Dedifferentiated amniotic fluid mesenchymal stem cell (primary cell): Measurements from ENCODE around the gene CACHD1.
A peak's percentile ranks its signal among the peaks of the same experiment; 100 is the strongest.

Source experiments
- DNase-seq: peaks from one replicate; pipeline ENCODE4 v3.0.0-alpha.2; 2016; ENCODE audit errors: extremely low spot score

CACHD1 gene

DNA sequence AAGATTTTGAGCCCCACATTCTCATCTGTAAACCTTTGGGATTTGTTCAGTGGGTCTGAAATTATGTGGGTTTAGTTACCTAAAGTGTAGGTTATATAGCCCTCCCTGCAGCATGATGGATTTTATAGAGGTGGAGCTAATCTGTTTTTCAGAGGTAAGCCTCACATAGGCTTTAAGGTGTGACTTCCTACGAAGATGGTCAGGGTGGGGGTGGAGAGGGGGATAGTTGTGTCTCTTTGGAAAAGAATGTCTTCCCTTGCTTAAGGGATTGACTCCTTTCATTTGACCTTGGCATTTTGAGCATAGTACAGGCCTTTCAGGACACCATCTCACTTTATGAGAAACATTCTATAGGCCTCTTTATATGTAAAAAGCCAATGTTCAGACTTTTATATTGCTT is 3.4 kb downstream of the CACHD1 start:
- DNase-seq: no peak

DNA sequence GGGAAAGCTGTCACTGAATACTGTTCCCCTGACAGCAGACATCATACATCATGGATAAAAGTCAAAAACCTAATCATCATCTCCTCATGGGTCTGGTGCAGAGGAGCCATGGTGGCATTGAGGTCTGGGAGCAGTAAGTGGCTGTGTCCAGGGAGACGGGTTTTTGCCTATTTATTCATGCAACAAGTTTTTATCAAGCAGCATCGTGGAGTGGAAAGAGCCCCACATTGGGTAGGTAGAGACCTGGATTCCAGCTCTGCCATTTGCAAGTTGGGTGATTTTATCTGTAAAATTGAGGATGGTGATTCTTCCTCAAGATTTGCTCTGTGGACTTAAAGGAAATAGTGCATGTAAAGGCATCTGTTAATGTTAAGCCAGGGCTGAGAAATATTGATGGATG is 4.2 kb downstream of the CACHD1 start:
- no peak for DNase-seq

DNA sequence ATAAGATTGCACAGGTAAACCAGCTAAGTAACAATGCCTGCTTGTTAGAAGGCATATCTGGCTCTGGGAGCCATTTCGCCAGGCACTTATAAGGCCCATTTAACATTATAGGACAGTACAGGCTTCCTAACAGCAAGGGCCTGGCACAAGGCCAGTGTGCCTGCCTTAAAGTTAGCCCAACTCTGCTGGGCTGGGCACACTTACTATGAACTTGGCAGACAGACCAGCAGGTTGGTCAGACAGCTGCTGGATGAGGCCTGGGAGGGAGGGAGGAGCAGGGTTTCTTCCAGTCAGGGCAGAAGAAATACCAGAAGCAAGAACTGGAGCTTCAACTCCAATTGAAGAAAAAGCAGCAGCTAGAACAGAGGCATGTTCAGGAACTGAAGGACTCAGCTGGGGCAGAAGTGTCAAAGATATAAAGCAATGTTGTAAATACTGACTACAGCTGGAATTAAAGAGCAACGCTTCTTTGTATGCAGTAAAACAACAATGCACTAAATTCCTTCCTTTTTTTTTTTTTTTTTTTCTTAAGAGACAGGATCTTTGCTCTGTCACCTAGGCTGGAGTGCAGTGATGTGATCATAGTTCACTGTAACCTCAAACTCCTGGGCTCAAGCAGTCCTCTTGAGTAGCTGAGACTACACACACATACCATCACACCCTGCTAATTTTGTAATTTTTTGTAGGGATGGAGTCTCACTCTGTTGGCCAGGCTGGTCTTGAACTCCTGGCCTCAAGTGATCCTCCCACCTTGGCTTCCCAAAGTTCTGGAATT is 4.9 kb downstream of the CACHD1 start:
- no peak for DNase-seq

DNA sequence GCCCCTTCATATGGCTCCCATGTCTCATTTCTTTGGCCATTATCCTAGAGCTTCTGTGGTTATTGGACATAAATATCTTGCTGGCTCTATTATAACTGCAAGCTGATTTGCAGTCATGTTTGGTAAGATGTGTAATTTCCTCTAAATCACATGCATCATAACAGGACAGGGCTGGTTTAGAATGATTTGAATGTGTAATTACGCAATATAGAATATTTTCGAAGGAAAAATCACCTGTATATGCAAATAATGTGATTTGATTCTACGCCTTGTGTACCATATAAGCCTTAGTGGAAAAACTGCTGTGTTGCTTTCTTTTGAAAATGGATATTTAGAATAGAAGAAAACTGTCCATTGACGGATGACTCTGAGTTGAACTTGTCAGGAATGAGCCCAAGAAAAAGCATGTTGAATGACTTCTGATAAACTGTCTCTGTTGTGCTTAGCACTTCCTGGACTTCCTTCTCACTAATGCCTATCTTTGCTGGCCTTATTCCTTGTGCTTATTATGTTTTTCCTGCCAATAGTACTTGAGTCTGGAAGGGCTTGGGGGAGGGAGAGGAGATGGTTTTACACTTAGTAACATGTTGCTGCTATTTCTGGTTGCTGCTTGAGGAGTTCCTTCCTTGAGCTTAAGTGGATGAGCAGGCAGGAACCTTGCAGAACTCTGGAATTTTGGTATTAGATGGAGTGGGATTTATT is 6.5 kb downstream of the CACHD1 start:
- peak; percentile 58 for DNase-seq

DNA sequence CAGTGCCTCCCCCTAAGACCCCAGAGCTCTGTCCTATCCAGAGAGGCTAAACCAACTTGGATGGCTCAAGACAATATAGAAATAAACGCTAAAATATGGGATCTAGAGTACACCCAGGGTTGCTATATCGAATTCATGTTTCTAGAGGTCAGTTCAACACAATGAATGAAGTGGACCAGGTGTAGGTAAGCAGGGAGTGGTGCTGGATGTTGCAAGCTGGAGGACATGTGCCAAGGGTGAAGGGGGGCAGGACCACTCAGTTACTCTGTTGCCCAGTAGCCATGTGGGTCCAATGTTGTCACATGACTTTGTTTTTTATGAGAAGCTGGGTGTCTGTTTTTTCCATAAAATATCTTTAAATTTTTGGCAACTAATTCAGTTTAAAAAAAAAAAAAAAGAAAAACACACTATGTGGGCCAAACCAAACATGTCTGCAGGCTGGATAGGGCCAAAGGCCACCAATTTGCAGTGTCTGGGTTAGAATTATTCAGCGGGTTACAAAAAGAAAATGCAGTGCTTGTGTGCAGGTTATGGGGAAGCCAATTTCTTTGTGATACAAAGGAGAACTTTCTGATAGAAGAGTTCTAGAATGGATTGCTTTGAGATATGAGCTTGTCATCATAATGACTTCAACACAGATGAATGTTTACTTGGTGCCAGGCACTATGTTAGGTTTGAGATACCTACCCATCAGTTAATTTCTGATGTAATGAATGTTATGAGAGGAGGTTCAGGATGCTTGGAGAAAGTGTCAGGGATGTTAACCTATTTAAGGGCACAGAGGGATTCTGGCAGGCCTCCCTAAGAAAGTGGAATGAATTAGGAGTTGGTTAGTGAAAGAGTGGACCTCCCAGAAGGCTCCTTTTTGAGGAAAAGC is 8.9 kb downstream of the CACHD1 start:
- no peak for DNase-seq

DNA sequence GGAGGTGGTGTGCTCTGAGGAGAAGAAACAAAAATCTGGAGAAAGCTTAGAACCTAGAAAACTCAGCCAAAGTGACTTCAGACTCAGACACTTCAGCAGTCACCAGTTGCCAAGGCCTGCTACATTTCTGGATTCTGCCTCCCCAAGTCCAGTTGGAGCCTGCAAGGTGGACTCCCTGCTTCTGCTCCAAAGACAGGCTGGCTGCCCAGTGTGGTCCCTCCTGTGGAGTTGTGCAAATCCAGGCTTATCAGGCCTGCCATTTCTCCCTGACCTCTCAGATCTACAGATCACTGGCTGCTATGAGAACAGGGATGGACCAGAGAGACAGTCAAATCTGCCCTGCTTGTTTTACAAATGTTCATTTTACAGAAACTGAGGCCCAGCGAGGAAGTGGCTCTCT is 9.9 kb downstream of the CACHD1 start:
- DNase-seq: no peak

DNA sequence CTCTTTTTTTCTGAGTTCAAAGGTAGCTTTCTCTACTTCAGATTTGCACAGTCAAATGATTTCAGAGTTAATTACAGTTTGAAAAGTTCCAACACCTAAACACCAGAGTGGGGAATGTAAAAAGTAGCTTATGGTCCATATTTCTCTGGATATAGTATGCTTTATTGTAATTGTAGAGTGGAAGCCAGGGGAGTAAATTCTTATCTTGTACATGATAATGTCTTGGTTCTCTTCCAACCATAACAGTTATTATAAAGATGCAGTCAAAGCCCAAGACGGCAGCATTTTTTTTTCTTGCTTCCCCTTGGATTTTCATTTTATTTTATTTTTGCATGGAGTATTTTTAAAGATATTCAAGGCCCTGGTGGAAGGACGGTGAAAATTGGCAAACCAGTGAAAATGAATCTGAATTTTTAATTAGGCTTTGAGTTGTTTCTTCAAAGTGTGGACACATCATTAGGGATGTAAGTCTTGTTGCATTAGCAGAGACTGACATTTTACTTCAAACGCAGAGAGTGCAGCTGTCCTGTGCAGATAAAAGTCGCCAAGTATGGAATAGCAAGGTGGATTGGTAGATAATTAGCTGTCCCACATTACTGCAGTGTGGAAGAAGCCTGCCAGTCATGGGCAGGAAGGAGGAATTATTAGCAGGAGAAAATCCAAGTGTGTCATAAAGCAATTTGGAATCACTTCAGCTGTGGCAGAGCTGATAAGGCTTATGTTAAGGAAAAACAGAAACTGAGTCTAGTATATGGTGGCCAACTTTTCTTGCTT is 11.3 kb downstream of the CACHD1 start:
- no peak for DNase-seq

DNA sequence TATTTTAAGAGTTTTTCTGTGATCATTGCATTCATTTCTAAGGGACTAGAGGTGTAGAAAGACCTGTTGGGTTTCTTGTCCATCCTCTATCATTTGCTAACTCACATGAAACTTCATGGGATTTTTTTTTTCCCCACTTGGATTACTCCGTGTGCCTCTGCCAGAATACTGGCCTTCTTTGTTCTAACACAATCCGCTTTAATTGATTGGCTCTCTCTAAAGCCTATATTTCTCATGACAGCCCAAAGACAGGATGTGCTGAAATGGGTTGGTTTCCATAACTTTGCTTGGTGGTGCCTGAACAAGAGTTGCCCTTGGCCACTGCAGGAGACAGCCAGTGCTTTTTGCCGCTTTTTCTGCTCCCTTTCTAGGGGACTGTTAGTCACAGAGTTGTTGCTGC is 12.2 kb downstream of the CACHD1 start:
- no peak for DNase-seq

DNA sequence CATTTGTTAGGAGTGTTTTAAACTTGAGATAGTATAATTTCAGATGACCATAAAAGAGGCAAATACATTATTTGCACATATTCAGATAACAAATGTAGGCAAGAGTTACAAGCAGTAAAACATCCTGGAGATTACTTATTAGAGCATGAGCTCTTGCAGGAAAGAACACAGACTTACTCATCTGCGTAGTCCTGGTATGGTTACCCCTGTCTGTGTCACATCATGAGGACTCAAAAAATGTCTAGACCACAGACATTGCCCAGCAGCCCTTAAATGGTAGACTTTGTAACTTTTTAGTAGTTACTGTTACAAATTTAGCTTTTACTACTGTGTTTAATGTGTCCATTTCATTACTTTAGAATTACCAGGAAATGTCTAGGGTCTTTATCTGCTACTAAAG is 12.8 kb downstream of the CACHD1 start:
- no peak for DNase-seq

DNA sequence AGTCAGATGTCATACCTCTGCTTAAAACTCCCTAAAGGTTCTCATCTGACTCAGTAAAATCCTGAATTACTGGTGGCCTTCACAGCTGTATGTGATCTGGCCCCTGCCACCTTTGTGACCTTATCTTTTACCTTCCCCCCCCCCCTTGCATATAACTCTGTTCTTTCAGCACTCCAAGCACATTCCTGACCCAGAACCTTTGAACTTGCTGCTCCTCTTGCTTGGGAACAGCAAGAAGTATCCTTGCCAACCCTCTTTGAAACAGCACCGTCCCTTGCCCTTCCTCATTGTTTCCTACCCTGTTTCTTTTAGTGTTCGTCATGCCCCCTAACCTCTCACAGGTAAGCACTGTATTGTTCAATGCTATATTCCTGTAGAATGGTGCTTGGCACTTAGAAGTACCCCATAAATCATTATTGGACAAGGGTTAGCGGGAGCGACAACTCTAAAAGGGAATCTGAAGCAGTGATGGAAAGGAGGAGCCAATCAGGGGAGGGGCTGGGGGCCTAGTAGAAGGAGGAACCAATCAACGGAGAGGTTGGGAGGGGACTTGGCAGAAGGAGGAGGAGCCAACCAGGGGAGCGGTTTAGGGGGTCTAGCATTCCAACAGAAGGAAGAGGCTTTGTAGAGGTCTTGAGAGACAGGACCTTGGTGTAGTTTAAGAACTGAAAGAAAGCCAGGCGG is 13.9 kb downstream of the CACHD1 start:
- DNase-seq: no peak

DNA sequence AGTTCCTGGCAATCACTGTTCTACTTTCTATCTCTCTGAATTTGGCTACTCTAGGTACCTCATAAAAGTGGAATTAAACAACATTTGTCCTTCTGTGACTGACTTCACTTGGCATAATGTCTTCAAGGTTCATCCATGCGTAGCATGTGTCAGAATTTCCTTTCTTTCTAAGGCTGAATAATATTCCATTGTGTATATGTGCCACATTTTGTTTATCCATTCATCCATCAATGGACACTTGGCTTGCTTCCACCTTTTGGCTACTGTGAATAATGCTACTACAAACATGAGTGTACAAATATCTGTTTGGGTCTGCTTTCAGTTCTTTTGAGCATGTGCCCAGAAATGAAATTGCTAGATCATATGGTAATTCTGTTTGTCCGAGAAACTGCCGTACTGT is 14.7 kb downstream of the CACHD1 start:
- DNase-seq: no peak

DNA sequence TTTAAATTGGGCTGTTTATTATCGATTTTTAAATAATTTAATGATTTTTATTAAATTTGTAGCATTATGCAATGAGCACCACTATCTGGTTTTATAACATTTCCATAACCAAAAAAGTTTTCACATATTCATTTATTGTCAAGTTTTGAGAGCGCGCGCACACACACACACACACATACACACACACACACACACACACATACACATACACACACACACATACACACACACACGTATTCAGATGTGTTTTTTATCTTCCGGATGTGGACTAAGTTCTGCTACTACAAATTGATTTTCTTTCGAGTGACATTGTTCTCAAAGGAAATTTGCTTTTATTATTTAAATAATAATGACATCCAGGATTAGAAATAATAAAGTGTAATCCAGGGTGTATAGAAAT is 16.3 kb downstream of the CACHD1 start:
- DNase-seq: no peak

DNA sequence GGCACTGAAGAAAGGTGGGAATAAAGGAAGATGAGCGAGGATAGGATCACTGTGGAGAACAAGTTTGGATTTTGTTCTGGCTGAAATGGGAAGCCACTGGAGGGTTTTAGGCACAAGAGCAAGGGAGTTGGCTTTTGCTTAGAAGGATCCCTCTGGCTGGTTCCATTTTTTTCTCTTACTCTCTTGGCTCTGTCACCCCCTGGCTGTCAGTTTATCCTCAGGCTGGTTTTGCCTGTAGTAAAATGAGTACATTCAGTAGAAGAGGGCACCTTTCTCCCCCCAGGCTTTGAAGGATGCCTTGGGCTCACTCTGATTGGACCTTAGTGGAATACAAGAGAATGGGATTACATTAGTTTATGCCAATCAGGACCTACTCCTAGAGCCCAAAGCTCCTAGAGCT is 17.1 kb downstream of the CACHD1 start:
- no peak for DNase-seq

DNA sequence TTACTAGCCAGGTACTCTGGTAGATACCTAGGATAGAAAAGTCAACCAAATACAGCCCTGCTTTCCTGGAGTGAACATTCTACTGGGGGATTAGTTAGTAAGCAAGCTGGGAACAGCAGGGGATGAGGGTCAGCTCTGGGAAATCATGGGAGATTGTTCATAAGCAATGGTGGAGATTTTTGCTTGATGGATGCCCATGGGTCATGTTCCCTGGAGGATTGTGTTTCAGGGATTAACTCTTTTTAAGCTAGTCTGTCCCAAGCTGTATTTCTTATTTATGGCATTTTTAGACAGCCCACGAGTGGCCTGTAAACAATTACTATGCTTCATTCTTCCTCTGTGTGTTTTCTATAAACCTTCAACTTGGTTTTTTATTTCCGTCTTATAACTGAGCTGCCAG is 18.9 kb downstream of the CACHD1 start:
- DNase-seq: no peak

DNA sequence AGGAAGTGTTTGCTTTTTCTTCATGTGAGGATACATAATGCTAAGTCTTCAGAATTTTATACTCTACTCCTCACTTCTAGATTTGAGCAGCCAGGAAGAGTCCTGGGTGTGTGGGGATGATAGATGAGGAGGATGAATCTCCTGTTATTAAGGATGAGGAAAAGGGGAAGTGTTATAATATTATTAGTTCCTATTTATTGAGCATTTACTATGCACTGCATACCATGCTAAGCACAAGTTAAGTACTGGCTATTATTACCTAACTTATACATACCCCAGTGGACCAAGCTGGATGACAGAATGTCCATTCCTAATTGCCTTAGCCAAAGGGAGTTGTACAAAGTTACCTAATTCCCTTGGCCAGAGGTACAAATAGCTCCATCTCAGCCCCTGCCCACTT is 19.8 kb downstream of the CACHD1 start:
- no peak for DNase-seq

DNA sequence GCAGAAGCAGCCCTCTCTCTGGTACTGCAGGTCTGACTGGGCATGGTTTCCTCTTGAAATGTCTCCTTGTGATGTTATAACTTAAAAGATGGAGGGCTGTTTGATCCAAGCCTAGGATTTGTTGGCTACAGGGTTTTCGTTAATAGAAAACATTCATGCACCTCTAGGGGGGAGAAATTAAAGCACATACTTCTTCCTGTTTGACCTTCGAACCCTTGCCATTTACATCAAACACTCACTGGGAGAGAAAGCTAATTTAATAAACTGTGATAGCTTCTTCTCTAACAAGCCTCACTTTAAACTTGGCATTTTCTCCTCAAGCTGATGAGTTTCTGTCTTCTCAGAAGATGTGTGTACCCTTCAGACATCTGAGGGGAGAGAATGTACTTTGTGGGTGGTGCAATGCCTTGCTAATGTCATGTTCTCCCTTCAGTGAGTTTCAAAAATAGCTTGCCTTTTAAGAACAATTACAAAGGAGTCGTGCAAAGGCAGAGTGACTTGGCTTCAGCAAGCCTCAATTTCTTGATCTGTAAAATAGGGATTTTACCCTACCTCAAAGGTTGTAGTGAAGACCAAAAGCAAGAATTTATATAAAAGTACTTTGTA is 20.4 kb downstream of the CACHD1 start:
- DNase-seq: no peak

DNA sequence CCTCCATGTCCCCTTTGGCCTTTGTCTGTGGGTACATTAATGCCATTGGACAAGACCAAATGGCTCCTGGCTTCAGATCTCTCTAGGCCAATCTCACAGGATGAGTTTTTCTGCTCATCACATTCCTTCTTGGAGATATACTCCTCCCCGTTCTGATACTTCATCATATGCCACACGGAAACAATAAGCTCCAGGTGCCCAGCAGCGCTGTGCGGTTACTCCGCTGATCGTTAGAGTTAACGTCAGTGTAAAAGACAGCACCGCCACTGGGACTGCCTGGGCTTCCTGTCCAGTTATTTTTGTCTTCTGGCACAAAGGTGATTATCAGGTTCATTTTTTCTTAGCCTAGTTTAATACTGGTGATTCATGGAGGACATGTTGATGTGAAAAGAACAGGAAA is 22.5 kb downstream of the CACHD1 start:
- no peak for DNase-seq

DNA sequence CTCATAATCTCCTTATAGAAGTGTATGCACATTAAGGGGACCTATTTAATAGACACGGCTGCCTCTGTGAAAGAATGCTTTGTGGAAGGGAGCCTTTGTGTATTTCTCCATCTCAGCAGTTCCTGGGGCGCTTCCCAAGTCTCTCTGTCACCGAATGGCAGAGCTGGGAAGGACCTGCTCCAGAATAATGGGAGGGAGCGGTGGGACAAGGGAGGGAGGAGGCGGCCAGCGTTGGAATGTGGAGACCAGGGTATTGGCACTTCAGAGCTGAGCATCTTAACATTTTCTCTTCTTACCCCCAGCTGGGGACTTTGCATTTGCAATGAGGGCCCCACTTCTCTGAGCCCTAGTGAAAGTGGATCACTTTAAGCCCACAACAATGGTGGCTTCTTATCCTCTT is 23.9 kb downstream of the CACHD1 start:
- no peak for DNase-seq

DNA sequence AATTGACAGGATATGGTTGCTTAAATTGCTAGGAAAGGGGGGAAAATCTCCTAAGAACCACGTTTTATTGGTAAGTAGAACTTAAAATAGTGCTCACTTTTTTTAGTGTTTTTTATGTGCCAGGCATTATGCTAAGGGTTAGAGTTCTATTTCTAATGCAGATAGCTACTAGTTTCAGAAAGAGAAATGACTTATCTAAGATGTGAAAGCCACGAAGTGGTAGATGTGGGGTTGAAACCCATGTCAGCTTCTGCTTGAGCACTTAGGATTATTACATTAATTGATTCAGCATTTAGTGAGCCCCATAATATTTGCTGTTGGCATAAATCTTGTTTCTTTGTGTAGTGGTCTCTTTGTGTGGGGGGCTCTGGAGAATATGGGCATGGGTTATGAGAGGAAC is 24.7 kb downstream of the CACHD1 start:
- DNase-seq: no peak

DNA sequence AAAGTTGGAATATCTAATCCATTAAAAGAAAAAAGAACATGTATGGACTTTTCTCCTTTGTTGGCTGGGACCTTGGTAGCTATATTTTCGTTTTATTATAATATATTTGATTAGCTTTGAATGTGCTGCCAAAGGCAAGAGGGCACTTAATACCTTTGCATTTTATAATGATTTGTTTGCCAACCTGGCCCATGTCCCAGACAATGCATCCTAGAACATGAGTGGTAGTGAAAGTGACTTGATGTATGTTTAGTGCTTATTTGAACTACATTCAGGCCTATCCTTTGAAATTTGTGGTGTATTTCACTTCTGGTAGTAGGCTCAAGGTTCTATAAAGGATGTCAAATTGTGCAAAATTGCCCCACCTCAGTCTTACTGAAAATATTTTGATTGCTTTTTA is 25.9 kb downstream of the CACHD1 start:
- no peak for DNase-seq

DNA sequence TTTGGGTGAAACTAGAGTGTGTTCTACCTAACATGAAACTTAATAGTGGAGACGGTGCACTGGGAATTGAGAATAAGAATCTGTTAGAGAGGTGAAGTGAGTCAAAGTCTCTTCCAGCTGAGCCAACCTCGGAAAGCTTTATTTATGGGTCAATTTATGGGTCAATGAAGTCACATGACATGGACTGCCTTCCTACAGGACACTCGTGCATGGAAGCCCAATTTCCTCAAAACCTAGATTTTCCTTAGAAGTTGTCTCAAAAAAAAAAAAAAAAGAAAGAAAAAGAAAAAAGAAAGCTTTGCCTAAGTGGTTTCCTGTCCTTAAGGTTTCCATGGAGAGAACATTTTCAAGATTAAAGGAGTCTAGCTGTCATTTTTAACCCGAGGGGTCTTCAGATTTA is 26.7 kb downstream of the CACHD1 start:
- no peak for DNase-seq
